Activated naive CD8-positive, alpha-beta T cell treated with anti-CD3 and anti-CD28 coated beads for 36 hours (primary cell): ENCODE data around the gene VCP. TPM values are rescaled to one million over a fixed set of nuclear protein-coding genes. Genes with fewer than 3 reads are reported as not detected.

ENCODE experiments used
- DNase-seq: peaks from one replicate; pipeline ENCODE4 v3.0.0; 2021
- H3K27ac Mint-ChIP-seq: one replicate; pipeline ENCODE4 v1.8.0; 2022; ENCODE audit warnings: mild to moderate bottlenecking, moderate library complexity, mixed read lengths
- H3K27me3 Mint-ChIP-seq: one replicate; pipeline ENCODE4 v1.8.0; 2022; ENCODE audit warnings: mild to moderate bottlenecking, mixed read lengths
- H3K36me3 Mint-ChIP-seq: one replicate; pipeline ENCODE4 v1.8.0; 2021; ENCODE audit warnings: mild to moderate bottlenecking, mixed read lengths
- H3K4me1 Mint-ChIP-seq: one replicate; pipeline ENCODE4 v1.8.0; 2021; ENCODE audit warnings: mixed read lengths
- H3K4me3 Mint-ChIP-seq: one replicate; pipeline ENCODE4 v1.8.0; 2022; ENCODE audit warnings: mild to moderate bottlenecking, moderate library complexity, mixed read lengths
- H3K9me3 Mint-ChIP-seq: one replicate; pipeline ENCODE4 v1.8.0; 2022; ENCODE audit warnings: mixed read lengths
- total RNA-seq, 2 experiments: library from RNA; stranded (reverse); gene quantifications; one replicate each; pipeline ENCODE4 v1.2.3, GENCODE V29; 2021

Gene VCP
- 100 to 1,000 TPM; 264 to 289 TPM for total RNA-seq

DNA sequence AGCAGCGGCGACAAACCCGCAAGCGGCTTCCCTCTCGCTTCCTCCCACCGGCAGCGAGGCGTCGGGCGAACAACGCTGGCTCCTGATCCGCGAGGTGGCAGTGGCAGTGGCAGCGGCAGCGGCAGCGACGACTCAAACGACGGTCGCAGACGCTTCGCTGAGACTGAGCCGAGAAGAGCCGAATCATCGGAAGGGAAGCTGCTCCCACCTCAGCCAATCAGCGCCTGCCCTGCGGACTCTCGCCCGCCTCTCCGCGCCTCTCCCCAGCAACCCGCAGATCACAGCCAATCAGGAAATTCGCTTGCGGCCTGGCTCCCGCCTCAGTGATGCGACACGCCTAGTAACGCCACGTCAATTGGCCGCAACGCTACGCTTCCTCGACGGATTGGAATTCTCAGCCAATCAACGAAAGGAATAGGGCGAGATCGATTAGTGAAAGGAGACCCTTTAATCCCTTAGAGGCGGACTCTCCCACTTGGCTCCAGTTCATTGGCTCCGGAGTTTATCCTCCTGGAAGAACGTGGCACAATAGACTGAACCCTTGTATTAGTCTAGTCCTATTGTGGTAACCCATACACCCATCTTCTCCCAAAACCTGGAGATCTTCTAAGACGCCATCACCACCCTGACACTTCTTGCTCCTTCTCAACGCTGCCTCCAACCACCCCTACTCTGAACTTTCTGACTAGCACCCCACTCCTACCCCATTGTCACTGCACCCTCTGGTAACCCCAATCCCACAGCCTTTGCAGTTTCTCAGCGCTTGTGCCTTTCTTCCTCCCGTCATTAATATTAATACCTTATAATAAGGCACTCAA is at the start of gene VCP:
TSS of gene VCP (minus strand) at position 165 of the 818 bp plus-strand sequence. CDS start 272 bp downstream, outside the sequence.
- Mint-ChIP-seq H3K9me3 (no peaks in the 10 kb centered on the region), H3K4me3 (peak within 1 kb of the TSS; percentile 93), H3K27me3 (peaks cover 6% of the 10 kb centered on the region), H3K27ac (peak within 1 kb of the TSS; percentile 95), H3K4me1 (peaks cover 40% of the 10 kb centered on the region), H3K36me3 (peaks cover 61% of the 10 kb centered on the region)
- DNase-seq, result peak; percentile 97

DNA sequence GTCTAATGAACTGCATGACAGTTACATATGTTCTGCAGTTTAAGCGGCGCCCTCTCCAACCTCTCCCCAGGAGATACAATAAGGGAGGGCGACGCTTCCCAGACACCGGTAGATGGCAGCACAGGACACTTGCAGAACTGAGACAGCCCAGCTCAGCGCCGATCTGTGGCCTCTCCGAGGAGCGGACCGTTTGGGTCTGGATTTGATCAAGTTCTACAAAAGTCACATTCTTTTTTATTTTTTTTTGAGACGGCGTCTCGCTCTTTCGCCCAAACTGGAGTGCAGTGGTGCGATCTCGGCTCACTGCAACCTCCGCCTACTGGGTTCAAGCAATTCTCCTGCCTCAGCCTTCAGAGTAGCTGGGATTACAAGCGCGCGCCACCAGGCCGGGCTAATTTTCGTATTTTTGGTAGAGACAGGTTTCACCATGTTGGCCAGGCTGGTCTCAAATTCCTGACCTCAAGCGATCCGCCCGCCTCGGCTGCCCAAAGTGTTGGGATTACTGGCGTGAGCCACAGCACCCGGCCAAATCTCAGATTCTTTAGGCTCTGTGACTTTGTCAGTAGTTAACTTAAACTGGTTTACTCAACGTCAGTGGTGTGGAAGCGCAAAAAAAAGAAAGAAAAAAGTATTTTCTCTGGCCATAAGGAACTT is 44.6 kb upstream of the VCP start:
- Mint-ChIP-seq H3K27ac (peak overlapping the region; percentile 88), H3K27me3 (no peaks in the 10 kb centered on the region), H3K36me3 (no peaks in the 10 kb centered on the region), H3K9me3 (peaks cover 2% of the 10 kb centered on the region), H3K4me3 (peak overlapping the region; percentile 92), H3K4me1 (peaks cover 34% of the 10 kb centered on the region)
- peak; percentile 83 for DNase-seq

DNA sequence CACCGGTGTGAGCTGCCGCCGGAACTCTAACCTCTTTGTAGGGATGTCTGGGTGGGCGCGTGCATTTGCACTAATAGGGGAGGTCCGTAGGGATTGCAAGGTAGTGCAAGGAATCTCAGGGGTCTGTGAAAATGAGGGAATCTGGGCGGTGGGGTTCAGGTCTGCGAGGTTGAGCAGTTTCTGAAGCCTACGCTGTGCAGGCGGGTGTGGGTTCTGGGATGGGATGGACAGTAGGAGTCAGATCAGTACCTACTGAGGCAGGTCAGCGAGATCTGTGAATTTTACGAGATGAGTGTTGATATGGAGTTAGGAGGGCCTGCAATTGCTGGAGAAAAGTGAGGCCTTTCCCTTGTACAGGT is 44.1 kb upstream of the VCP start:
- Mint-ChIP-seq H3K27ac (peak overlapping the region; percentile 88), H3K4me3 (peak overlapping the region; percentile 92), H3K27me3 (no peaks in the 10 kb centered on the region), H3K4me1 (peaks cover 39% of the 10 kb centered on the region), H3K36me3 (no peaks in the 10 kb centered on the region), H3K9me3 (peaks cover 2% of the 10 kb centered on the region)
- no peak for DNase-seq

DNA sequence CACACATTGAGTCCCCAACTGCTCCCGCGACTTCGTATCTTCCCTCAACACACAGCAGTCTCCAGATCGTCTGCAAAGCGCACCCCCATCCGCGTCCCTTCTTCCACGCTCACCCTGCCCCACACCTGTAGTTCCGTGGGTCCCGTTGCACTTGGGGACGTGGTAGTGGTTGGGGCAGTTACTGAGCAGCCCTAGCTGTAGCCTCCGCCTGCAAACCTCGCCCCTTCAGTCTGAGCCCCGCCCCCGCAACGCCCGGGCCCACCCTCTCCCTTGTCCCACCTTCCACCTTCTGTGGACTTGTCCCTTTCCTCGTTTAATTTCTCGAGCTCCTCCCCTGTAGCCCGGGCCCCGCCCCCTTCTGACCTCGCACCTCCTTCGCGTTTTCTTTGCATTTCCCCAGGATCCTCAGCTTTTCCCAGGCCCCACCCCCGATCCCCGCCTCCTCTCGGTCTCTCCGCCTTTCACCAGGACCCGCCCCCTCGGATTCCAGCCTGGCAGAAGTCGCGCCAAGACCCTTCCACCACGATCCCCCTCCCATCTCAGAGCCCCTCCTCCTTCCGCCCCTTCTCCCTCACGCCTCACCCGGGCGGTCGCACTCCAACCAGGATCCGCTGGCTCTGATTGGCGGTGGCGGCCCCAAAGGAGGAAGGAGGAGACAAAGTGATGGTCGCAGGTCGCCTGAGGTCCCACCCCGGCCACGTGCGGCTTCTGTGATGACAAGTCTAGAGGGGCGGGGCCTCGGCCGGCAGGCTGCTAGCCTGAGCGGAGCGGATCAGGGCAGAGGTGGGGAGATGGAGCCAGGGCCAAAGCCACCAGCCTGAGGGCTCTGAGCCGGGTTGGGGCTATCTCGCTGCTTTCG is 43.5 kb upstream of the VCP start, which contains the start of gene ATOSB:
TSS of gene ATOSB (minus strand) at position 183 of the 859 bp plus-strand sequence. CDS start 7,588 bp downstream, outside the sequence.
- no peaks in the 10 kb centered on the region for H3K36me3 Mint-ChIP-seq
- peak; percentile 95 for DNase-seq
- H3K9me3 Mint-ChIP-seq, result peaks cover 2% of the 10 kb centered on the region
- H3K27ac Mint-ChIP-seq, result peak within 1 kb of the TSS; percentile 88
- peaks cover 40% of the 10 kb centered on the region for H3K4me1 Mint-ChIP-seq
- no peaks in the 10 kb centered on the region for H3K27me3 Mint-ChIP-seq
- H3K4me3 Mint-ChIP-seq, result peak within 1 kb of the TSS; percentile 92

DNA sequence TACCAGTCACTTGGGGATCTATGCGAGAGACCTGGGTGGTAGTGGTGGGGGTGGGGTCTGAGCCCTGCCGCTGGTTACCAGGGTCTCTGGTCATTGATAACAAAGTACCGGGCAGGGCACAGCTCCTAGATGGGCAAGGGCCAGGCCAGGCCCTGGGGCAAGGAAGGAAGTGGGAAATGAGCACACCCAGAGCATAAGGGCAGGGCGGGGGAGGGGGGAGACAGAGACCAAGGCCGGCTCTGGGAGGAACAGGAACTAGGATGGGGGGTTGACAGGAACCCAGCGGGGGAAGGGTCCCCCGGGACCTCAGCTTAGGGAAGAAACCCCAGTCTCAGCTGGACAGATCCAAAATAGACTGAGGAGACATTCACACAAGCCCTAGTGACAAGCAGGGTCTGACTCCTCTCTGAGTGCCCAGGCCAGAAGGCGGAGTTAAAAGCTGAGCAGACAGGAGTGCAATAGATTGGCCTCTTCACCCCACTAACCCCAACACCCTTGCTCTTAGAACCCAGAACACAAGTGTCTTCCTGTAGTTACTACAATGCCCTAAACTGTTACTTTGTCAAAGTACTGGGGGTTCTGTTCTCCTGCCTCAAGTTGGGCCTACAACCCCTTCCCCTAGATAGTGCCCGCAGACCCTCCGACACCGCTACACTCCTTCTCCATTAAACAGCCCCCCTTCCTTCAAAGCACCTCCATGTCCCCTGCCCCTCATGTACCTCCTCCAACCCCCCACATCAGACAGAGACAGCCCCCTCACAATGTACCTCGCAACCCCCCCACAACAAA is 42.6 kb upstream of the VCP start:
- H3K4me3 Mint-ChIP-seq, result peak overlapping the region; percentile 92
- peaks cover 2% of the 10 kb centered on the region for H3K9me3 Mint-ChIP-seq
- H3K36me3 Mint-ChIP-seq, result no peaks in the 10 kb centered on the region
- H3K4me1 Mint-ChIP-seq, result peaks cover 43% of the 10 kb centered on the region
- peak overlapping the region; percentile 88 for H3K27ac Mint-ChIP-seq
- H3K27me3 Mint-ChIP-seq, result no peaks in the 10 kb centered on the region
- DNase-seq, result peak; percentile 46

DNA sequence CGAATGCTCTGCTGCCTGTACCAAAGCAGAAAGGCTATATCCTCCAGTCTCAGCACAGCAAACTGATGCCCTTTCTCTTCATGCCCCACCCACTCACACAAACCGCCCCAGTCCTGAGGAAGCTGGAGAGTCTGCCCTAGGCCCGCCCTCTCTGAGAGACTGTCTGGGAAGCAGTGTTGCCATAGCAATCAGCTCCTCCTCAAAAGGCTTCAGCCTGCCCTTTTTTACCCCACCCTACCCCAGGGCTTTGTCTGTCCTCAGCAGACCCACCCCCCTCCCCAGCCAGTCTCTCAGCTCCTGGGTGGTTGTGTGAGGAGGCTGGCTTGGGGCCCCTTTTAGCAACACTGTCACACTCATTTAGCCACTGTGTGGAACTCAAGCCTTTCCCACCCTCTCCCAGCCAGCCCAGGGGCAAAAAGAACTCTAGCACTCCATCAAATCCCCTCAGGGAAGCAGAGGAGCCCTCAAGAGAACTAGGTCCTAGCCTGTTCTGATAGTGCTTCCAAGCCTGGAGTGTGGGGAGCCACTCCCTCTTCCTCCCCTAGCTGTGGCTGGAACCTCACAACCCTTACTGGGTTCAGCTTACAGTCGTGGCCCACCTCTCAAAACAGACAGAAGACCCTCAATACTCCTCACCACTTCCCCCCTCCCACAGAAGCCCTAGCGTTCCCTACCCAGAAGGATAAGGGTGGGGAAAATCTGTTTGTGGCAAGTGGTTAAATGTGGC is 41.9 kb upstream of the VCP start:
- no peaks in the 10 kb centered on the region for H3K36me3 Mint-ChIP-seq
- H3K27me3 Mint-ChIP-seq, result no peaks in the 10 kb centered on the region
- peak overlapping the region; percentile 88 for H3K27ac Mint-ChIP-seq
- H3K9me3 Mint-ChIP-seq, result peaks cover 2% of the 10 kb centered on the region
- H3K4me1 Mint-ChIP-seq, result peaks cover 43% of the 10 kb centered on the region
- DNase-seq, result peak; percentile 77
- H3K4me3 Mint-ChIP-seq, result peak overlapping the region; percentile 92

DNA sequence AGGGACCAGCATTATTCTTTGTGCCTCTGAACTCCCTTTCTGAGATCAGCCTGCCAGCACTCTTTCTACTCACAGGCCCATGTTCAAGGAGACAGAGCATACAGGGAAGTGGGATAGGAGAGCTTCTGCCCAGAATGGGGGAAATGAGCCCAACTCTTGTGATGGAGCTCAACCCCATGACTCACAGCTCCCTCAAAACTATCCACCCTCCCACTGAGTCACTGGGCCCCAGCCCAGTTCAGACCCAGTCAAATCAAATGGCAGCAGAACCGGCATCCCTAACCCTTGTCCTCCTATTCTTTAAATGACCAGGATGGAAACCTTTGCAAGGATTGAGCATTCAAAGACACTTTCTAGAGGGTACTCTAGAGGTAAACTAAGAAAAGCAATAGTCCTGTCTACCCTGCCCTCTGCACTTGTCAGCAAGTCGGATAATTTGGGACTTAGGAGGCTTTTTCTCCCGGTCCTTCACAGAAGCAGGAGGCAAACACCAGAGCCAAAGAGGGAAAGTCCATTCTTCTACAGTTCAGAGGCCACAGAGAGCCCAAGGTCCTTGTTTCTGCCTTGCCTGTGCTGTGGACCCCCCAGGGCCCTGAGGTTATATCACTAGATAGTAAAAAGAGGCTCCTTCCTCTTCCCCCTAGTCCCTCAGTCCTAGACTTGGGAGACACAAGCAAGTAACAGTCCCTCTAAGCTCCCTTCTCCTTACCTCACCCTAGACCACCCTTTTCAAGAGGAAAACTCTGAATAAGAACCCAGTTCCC is 40.0 kb upstream of the VCP start:
- Mint-ChIP-seq H3K36me3 (no peaks in the 10 kb centered on the region), H3K9me3 (peaks cover 2% of the 10 kb centered on the region), H3K27me3 (no peaks in the 10 kb centered on the region), H3K27ac (peak overlapping the region; percentile 67), H3K4me3 (peak overlapping the region; percentile 65), H3K4me1 (peaks cover 43% of the 10 kb centered on the region)
- no peak for DNase-seq

DNA sequence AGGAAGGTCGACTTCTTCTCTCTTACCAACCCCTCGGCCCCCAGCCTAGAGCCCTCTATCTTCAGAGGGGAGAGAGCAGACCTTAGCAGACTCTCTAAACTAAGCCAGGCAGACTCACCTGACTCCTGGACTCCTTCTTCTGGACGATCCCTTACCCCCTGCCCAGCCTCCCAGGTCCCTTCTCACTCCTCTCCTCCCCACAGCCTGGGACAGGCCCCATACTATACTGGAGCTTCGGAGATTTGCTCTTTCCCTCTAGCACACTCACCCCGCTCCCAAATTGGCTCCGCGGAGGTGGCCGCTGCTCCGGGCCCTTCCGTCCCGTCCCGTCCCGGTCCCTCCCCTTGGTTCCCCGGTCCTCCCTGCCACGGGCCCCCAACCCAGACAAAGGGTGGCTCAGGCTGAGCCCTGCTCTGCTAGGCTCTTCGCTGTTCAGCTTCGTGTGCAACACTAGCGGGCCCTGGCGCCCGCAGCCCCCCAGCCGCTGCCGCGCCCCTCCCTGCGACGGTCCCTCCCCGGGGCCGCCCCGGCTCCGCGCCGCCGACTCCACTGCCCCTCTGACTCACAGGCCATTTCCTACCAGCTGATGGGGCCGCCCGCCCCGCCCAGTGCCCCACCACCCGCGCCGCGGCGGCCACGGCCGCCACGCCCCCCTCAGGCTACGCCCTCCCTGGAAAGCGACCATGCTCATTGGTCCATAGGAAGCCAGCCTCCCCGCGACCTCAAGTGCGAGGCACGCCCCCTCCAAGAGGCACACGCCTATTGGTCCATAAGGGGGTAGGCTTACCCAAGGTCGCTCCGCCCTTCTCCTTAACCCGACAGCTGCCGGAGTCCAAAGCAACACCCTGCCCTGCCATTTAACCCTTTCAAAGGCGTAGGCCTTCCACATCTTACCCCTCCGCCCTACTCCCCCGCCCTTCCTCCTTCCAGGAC is 38.8 kb upstream of the VCP start:
- DNase-seq, result peak; percentile 94
- Mint-ChIP-seq H3K27ac (peak overlapping the region; percentile 67), H3K4me3 (peak overlapping the region; percentile 66), H3K9me3 (peaks cover 2% of the 10 kb centered on the region), H3K36me3 (no peaks in the 10 kb centered on the region), H3K4me1 (peaks cover 38% of the 10 kb centered on the region), H3K27me3 (no peaks in the 10 kb centered on the region)

DNA sequence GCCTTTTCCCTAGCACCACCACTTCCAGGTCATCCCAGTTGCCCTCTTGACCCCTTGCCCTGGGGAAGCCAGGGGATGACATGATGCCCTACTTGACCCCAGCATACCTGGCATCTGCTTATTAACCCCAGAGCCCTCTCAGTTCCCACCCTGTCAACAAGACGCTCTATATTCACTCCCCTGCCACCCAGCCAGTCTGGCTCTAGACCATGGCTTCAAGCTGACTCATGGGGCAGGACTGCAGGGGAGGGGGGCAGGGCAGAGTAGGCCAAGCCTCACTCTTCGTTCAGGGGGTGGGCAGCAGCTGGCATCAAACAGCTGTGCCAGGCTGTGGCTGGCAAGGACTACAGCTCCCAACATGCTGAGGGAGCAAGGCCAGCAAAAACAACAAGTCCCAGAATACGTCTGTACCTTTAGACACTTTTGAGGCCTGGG is 37.9 kb upstream of the VCP start:
- Mint-ChIP-seq H3K4me3 (no peak overlapping the region), H3K4me1 (peaks cover 35% of the 10 kb centered on the region), H3K36me3 (no peaks in the 10 kb centered on the region), H3K27ac (no peak overlapping the region), H3K9me3 (peaks cover 2% of the 10 kb centered on the region), H3K27me3 (no peaks in the 10 kb centered on the region)
- no peak for DNase-seq

DNA sequence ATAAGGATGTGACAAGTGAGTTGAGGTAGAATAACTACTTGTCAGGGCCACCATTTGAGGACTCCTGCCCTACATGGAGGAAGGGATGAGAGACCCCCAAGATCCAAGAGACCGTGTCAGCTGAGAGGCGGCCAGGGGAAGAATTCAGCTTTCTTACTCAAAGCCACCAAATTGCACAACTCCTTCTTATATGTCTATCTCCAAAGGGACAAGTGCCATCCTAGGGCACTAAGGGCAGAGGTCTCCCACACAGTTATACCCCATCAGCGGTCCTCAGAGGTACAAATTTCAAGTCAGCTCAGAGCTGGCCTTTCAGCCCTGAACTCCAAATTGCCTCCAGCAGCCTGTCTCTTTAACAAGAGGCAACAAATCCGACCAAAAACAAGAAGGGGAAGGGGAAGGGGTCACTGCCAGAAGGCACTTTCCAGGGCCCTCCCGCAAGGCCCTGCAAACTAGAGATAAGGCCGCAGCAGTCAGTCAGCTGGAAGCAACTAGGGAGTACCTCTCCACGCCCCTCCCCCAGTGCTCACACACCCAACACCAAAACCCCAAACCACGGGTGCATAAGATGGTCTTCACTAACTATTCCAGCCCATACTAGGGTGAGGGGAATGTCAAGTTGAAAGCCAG is 36.6 kb upstream of the VCP start:
- Mint-ChIP-seq H3K27me3 (no peaks in the 10 kb centered on the region), H3K4me1 (peaks cover 23% of the 10 kb centered on the region), H3K9me3 (peaks cover 2% of the 10 kb centered on the region), H3K36me3 (no peaks in the 10 kb centered on the region), H3K4me3 (no peak overlapping the region), H3K27ac (no peak overlapping the region)
- DNase-seq, result no peak

DNA sequence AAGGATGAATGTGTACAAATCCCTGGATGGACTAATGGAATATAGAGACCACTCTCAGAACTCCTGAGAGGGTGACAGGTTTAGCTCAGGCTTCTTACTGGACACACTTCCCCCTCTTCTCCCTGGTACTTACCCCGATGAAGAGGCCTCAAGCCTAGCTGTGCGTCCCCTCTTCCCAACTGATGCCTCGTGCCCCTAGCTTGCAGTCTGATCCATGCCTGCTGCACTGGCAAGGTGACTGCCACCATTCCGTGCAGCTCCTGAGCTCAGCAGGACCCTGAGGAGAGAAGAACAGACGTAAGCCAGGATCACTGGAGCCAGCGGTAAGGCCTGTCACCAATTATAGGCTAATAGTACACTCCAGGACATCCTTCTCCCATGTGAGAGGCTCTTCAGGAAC is 36.0 kb upstream of the VCP start:
- Mint-ChIP-seq H3K36me3 (no peaks in the 10 kb centered on the region), H3K27ac (no peak overlapping the region)

More for the DNA sequence above, 36.0 kb upstream of the VCP start:
- Mint-ChIP-seq H3K4me1 (peaks cover 20% of the 10 kb centered on the region), H3K27me3 (no peaks in the 10 kb centered on the region), H3K9me3 (no peaks in the 10 kb centered on the region), H3K4me3 (no peak overlapping the region)
- DNase-seq, result no peak
